Measurements from ENCODE around the gene PIGP.

The PIGP gene

GRCh38 chr21:37043818-37044217, 29.1 kb downstream of the PIGP start:
- no peak for ATAC-seq (ENCODE audit: insufficient read depth, low read depth)

GRCh38 chr21:37041706-37042271, 31.1 kb downstream of the PIGP start:
- no peak overlapping the region for H3K4me3 ChIP-seq (ENCODE audit: low read depth in 1 of 2, low read length in 2 of 2)
- TF ChIP-seq CTCF (IDR thresholded peaks at IDR 0.05; ENCODE audit: borderline replicate concordance, extremely low read depth, low read length, poor library complexity, severe bottlenecking) (no peak), EZH2 (IDR thresholded peaks at IDR 0.05; ENCODE audit: borderline replicate concordance, low read depth, low read length, severe bottlenecking) (no peak)
- no peaks in the 10 kb centered on the region for H3K27me3 ChIP-seq (ENCODE audit: insufficient read depth, low read length, poor library complexity)
- H3K4me2 ChIP-seq (ENCODE audit: insufficient read depth, low read length), result no peak overlapping the region
- peaks cover 18% of the 10 kb centered on the region for H3K4me1 ChIP-seq (ENCODE audit: insufficient read depth, low read length)
- DNase-seq (no peak), ATAC-seq (ENCODE audit: insufficient read depth, low read depth) (no peak)
- no peaks in the 10 kb centered on the region for H4K20me1 ChIP-seq (ENCODE audit: insufficient read depth, low read length)
- no peaks in the 10 kb centered on the region for H3K79me2 ChIP-seq (ENCODE audit: insufficient read depth, low read length)
- H3K36me3 ChIP-seq (ENCODE audit: insufficient read depth, low read length), result no peaks in the 10 kb centered on the region
- H3K9ac ChIP-seq (ENCODE audit: low read depth, low read length), result no peak overlapping the region
- no peaks in the 10 kb centered on the region for H3K9me3 ChIP-seq (ENCODE audit: insufficient read depth, low read length, severe bottlenecking)
- no peak overlapping the region for H3K27ac ChIP-seq (ENCODE audit: low read length)
- H2AFZ ChIP-seq (ENCODE audit: low read depth, low read length), result no peak overlapping the region

More at GRCh38 chr21:37043818-37044217, 29.1 kb downstream of the PIGP start:
- H3K27ac ChIP-seq (ENCODE audit: low read length), result no peak overlapping the region
- no peaks in the 10 kb centered on the region for H3K36me3 ChIP-seq (ENCODE audit: insufficient read depth, low read length)
- H3K79me2 ChIP-seq (ENCODE audit: insufficient read depth, low read length), result no peaks in the 10 kb centered on the region
- H3K4me1 ChIP-seq (ENCODE audit: insufficient read depth, low read length), result peaks cover 18% of the 10 kb centered on the region
- no peak overlapping the region for H3K4me3 ChIP-seq (ENCODE audit: low read depth in 1 of 2, low read length in 2 of 2)
- TF ChIP-seq EZH2 (IDR thresholded peaks at IDR 0.05; ENCODE audit: borderline replicate concordance, low read depth, low read length, severe bottlenecking), result no peak
- no peak for TF ChIP-seq CTCF (IDR thresholded peaks at IDR 0.05; ENCODE audit: borderline replicate concordance, extremely low read depth, low read length, poor library complexity, severe bottlenecking)
- no peak overlapping the region for H3K4me2 ChIP-seq (ENCODE audit: insufficient read depth, low read length)
- H4K20me1 ChIP-seq (ENCODE audit: insufficient read depth, low read length), result no peaks in the 10 kb centered on the region
- no peak overlapping the region for H2AFZ ChIP-seq (ENCODE audit: low read depth, low read length)
- H3K9ac ChIP-seq (ENCODE audit: low read depth, low read length), result no peak overlapping the region
- DNase-seq, result no peak
- no peaks in the 10 kb centered on the region for H3K9me3 ChIP-seq (ENCODE audit: insufficient read depth, low read length, severe bottlenecking)
- no peaks in the 10 kb centered on the region for H3K27me3 ChIP-seq (ENCODE audit: insufficient read depth, low read length, poor library complexity)

GRCh38 chr21:37040212-37040611, 32.7 kb downstream of the PIGP start:
- H3K4me2 ChIP-seq (ENCODE audit: insufficient read depth, low read length), result no peak overlapping the region
- TF ChIP-seq EZH2 (IDR thresholded peaks at IDR 0.05; ENCODE audit: borderline replicate concordance, low read depth, low read length, severe bottlenecking) (no peak), CTCF (IDR thresholded peaks at IDR 0.05; ENCODE audit: borderline replicate concordance, extremely low read depth, low read length, poor library complexity, severe bottlenecking) (no peak)
- no peak for ATAC-seq (ENCODE audit: insufficient read depth, low read depth)
- no peaks in the 10 kb centered on the region for H4K20me1 ChIP-seq (ENCODE audit: insufficient read depth, low read length)
- H3K9ac ChIP-seq (ENCODE audit: low read depth, low read length), result no peak overlapping the region
- DNase-seq, result no peak
- H3K4me1 ChIP-seq (ENCODE audit: insufficient read depth, low read length), result peaks cover 12% of the 10 kb centered on the region
- H3K27ac ChIP-seq (ENCODE audit: low read length), result no peak overlapping the region
- H2AFZ ChIP-seq (ENCODE audit: low read depth, low read length), result no peak overlapping the region
- H3K9me3 ChIP-seq (ENCODE audit: insufficient read depth, low read length, severe bottlenecking), result no peaks in the 10 kb centered on the region
- no peaks in the 10 kb centered on the region for H3K27me3 ChIP-seq (ENCODE audit: insufficient read depth, low read length, poor library complexity)
- no peaks in the 10 kb centered on the region for H3K79me2 ChIP-seq (ENCODE audit: insufficient read depth, low read length)
- H3K36me3 ChIP-seq (ENCODE audit: insufficient read depth, low read length), result no peaks in the 10 kb centered on the region
- H3K4me3 ChIP-seq (ENCODE audit: low read depth in 1 of 2, low read length in 2 of 2), result no peak overlapping the region
